Keratinocyte (primary cell): Measurements from ENCODE around the gene SFXN1. TPM values are rescaled to one million over a fixed set of nuclear protein-coding genes. Genes with fewer than 3 reads are reported as not detected.
A peak's percentile ranks its signal among the peaks of the same experiment; 100 is the strongest.

Experiments used
- DNase-seq: peaks from one replicate; pipeline ENCODE4 v3.0.0-alpha.2; 2011; ENCODE audit warnings: low read depth, missing footprints, low spot score
- FAIRE-seq: peaks from 2 replicates; lab custom pipeline; 2011; peaks lifted over from hg19 to GRCh38; lab: Jason Lieb, UNC
- H2AFZ ChIP-seq: 2 replicates; pipeline ENCODE4 v1.6.0; 2012; ENCODE audit warnings: low read length, control low read depth, inconsistent platforms; ENCODE audit not compliant: control insufficient read depth
- H3K27ac ChIP-seq: 2 replicates; pipeline ENCODE4 v1.5.1; 2011; ENCODE audit warnings: low read length; ENCODE audit not compliant: control insufficient read depth, insufficient read depth
- H3K27me3 ChIP-seq: 3 replicates; pipeline ENCODE4 v1.6.0; 2011; ENCODE audit warnings: low read length; ENCODE audit not compliant: control insufficient read depth, insufficient read depth; ENCODE audit errors: extremely low read depth
- H3K36me3 ChIP-seq, 2 experiments: 2 replicates in 1 of 2; 3 replicates in 1 of 2; pipeline ENCODE4 v1.5.1; 2011; ENCODE audit warnings: low read length in 2 of 2, mild to moderate bottlenecking in 1 of 2; ENCODE audit not compliant: control insufficient read depth in 2 of 2, insufficient read depth in 2 of 2; ENCODE audit errors: extremely low read depth in 1 of 2
- H3K4me1 ChIP-seq: 3 replicates; pipeline ENCODE4 v1.5.1; 2011; ENCODE audit warnings: low read length; ENCODE audit not compliant: control insufficient read depth, insufficient read depth; ENCODE audit errors: extremely low read depth
- H3K4me2 ChIP-seq: 3 replicates; pipeline ENCODE4 v1.6.0; 2011; ENCODE audit warnings: low read depth, low read length; ENCODE audit not compliant: control insufficient read depth, insufficient read depth; ENCODE audit errors: extremely low read depth
- H3K4me3 ChIP-seq, 3 experiments: fragments of 200-600 bp in 1 of 3; sonication (generic) in 1 of 3; 2 replicates in 2 of 3; 3 replicates in 1 of 3; pipeline ENCODE4 v1.5.1; 2011 to 2016; ENCODE audit warnings: low read length in 3 of 3, mild to moderate bottlenecking in 3 of 3, control low read depth in 2 of 3, inconsistent platforms in 1 of 3, low read depth in 1 of 3, mixed read lengths in 1 of 3, mixed run types in 1 of 3, moderate library complexity in 1 of 3; ENCODE audit not compliant: control insufficient read depth in 2 of 3, insufficient read depth in 2 of 3; ENCODE audit errors: extremely low read depth in 1 of 3
- H3K79me2 ChIP-seq: 2 replicates; pipeline ENCODE4 v1.6.0; 2012; ENCODE audit warnings: low read length; ENCODE audit not compliant: control insufficient read depth, insufficient read depth
- H3K9ac ChIP-seq: 3 replicates; pipeline ENCODE4 v1.6.0; 2011; ENCODE audit warnings: low read length; ENCODE audit not compliant: control insufficient read depth, insufficient read depth; ENCODE audit errors: extremely low read depth
- H3K9me1 ChIP-seq: 3 replicates; pipeline ENCODE4 v1.6.0; 2011; ENCODE audit warnings: low read length; ENCODE audit not compliant: control insufficient read depth, insufficient read depth; ENCODE audit errors: extremely low read depth
- H3K9me3 ChIP-seq: 2 replicates; pipeline ENCODE4 v1.5.1; 2012; ENCODE audit warnings: low read depth, low read length; ENCODE audit not compliant: control insufficient read depth
- H4K20me1 ChIP-seq: 3 replicates; pipeline ENCODE4 v1.6.0; 2011; ENCODE audit warnings: low read length; ENCODE audit not compliant: control insufficient read depth, insufficient read depth; ENCODE audit errors: extremely low read depth
- CTCF ChIP-seq, 3 experiments: IDR thresholded peaks in 1 of 3; conservative IDR thresholded peaks in 1 of 3; optimal IDR thresholded peaks in 1 of 3; 2 replicates in 2 of 3; 3 replicates in 1 of 3; pipeline versions ENCODE3 to v1.5.1; 2011; ENCODE audit warnings: low read length in 3 of 3, mild to moderate bottlenecking in 3 of 3, moderate library complexity in 2 of 3, control low read depth in 1 of 3, inconsistent platforms in 1 of 3; ENCODE audit not compliant: insufficient read depth in 2 of 3; ENCODE audit errors: extremely low read depth in 1 of 3
- EZH2 ChIP-seq: IDR thresholded peaks from one replicate; pipeline ENCODE4 v1.6.1; 2012; ENCODE audit warnings: inconsistent platforms, mild to moderate bottlenecking, low read length, moderate library complexity
- dilution Hi-C: fragments of 300-500 bp; cut with MboI; formaldehyde crosslinking; loops from one replicate; pipeline ENCODE4 v1.7.0; 2020; ENCODE audit warnings: low sequenced_read_pairs; ENCODE audit not compliant: extremely low pct_ligation_motif_present
- polyA plus RNA-seq, 5 experiments: library from polyadenylated mRNA; depleted of rRNA in 3 of 5; stranded (reverse) in 3 of 5; stranded (forward) in 1 of 5; unstranded in 1 of 5; fragments of >200 nt; gene quantifications; 1 replicate in 1 of 5; 2 replicates in 3 of 5; 3 replicates in 1 of 5; pipeline versions ENCODE4 v1.2.1 to v1.2.3, GENCODE V29; 2011 to 2012; ENCODE audit warnings: missing spikeins in 2 of 5, low read depth in 1 of 5, low replicate concordance in 1 of 5

The SFXN1 gene
- polyA plus RNA-seq, 1 donor (not counting 4 experiments of a cell fraction or from before 2014, with no cell fraction given): 80.8 TPM

- DNase-seq: no peak
- no peak for FAIRE-seq
- dilution Hi-C loops: no loop called here
- no peak for TF ChIP-seq CTCF (optimal IDR thresholded peaks at IDR 0.05 in 1 of 3, IDR thresholded peaks at IDR 0.05 in 1 of 3, conservative IDR thresholded peaks at IDR 0.05 in 1 of 3; ENCODE audit: extremely low read depth in 1 of 3, insufficient read depth in 2 of 3, low read length in 3 of 3)
- TF ChIP-seq EZH2: no peak
- Histone ChIP-seq H3K9ac (no peak overlapping the region), H3K4me3 (no peak overlapping the region), H3K27ac (no peak overlapping the region), H3K4me2 (no peak overlapping the region), H2AFZ (no peak overlapping the region), H3K9me1 (no peaks in the 10 kb centered on the region), H3K9me3 (no peaks in the 10 kb centered on the region), H3K79me2 (no peaks in the 10 kb centered on the region), H4K20me1 (no peaks in the 10 kb centered on the region), H3K27me3 (no peaks in the 10 kb centered on the region), H3K4me1 (no peaks in the 10 kb centered on the region), H3K36me3 (no peaks in the 10 kb centered on the region)
Observed at GRCh38 chr5:175456105-175456742, 22.1 kb upstream of the SFXN1 start.

- TF ChIP-seq CTCF (optimal IDR thresholded peaks at IDR 0.05 in 1 of 3, IDR thresholded peaks at IDR 0.05 in 1 of 3, conservative IDR thresholded peaks at IDR 0.05 in 1 of 3; ENCODE audit: extremely low read depth in 1 of 3, insufficient read depth in 2 of 3, low read length in 3 of 3): peak in 1 of 3 experiments; percentile 14
- no peak for TF ChIP-seq EZH2
- Histone ChIP-seq H3K27me3 (no peaks in the 10 kb centered on the region), H3K36me3 (no peaks in the 10 kb centered on the region), H3K4me2 (no peak overlapping the region), H3K9me3 (no peaks in the 10 kb centered on the region), H3K4me3 (no peak overlapping the region), H2AFZ (no peak overlapping the region), H3K9me1 (no peaks in the 10 kb centered on the region), H4K20me1 (no peaks in the 10 kb centered on the region), H3K27ac (no peak overlapping the region), H3K9ac (no peak overlapping the region), H3K79me2 (no peaks in the 10 kb centered on the region), H3K4me1 (no peaks in the 10 kb centered on the region)
- dilution Hi-C loops: no loop called here
- FAIRE-seq: peak; percentile 56
- DNase-seq: no peak
Observed at GRCh38 chr5:175457466-175457865, 20.9 kb upstream of the SFXN1 start.
